HepG2 (cell line): ENCODE measurements around the gene AAMP. TPM values are rescaled to one million over a fixed set of nuclear protein-coding genes. Genes with fewer than 3 reads are reported as not detected.

Experiments used
- ARNT ChIP-seq: fragments of 450-650 bp; IDR thresholded peaks from 2 replicates; pipeline ENCODE4 v1.6.1; 2017
- CENPBD1 ChIP-seq: sonication (generic); formaldehyde crosslinking; IDR thresholded peaks from 2 replicates; pipeline ENCODE4 v1.8.0; 2022; ENCODE audit warnings: missing genetic modification reagents, low read depth, mild to moderate bottlenecking, borderline replicate concordance
- PRMT3 ChIP-seq: sonication (generic); formaldehyde crosslinking; IDR thresholded peaks from 2 replicates; pipeline ENCODE4 v1.8.1; 2022; ENCODE audit warnings: low read depth, mild to moderate bottlenecking, moderate library complexity, missing genetic modification reagents, borderline replicate concordance
- SAFB2 ChIP-seq: sonication (generic); formaldehyde crosslinking; IDR thresholded peaks from 2 replicates; pipeline ENCODE4 v1.5.1; 2020; ENCODE audit warnings: missing genetic modification reagents, low read depth, mild to moderate bottlenecking, borderline replicate concordance
- ZBED4 ChIP-seq: sonication (generic); formaldehyde crosslinking; IDR thresholded peaks from 2 replicates; pipeline ENCODE4 v1.4.0; 2020; ENCODE audit warnings: missing genetic modification reagents, borderline replicate concordance
- ZNF136 ChIP-seq: sonication (generic); formaldehyde crosslinking; IDR thresholded peaks from 2 replicates; pipeline ENCODE4 v1.8.1; 2022; ENCODE audit warnings: low read depth, mild to moderate bottlenecking, moderate library complexity, missing genetic modification reagents
- ZNF354B ChIP-seq: sonication (generic); formaldehyde crosslinking; IDR thresholded peaks from 2 replicates; pipeline ENCODE4 v1.8.0; 2022; ENCODE audit warnings: mild to moderate bottlenecking, missing genetic modification reagents
- ZNF691 ChIP-seq: sonication (generic); formaldehyde crosslinking; IDR thresholded peaks from 2 replicates; pipeline ENCODE4 v1.4.0; 2020; ENCODE audit warnings: missing genetic modification reagents, low read depth, mild to moderate bottlenecking, borderline replicate concordance
- polyA plus RNA-seq, 8 experiments: library from polyadenylated mRNA; depleted of rRNA in 3 of 8; stranded (reverse) in 7 of 8; unstranded in 1 of 8; fragments of >200 nt; fragmentation: Illumina TruSeq in 4 of 8; extraction: Trizol in 4 of 8; gene quantifications; 2 replicates each; pipeline versions ENCODE4 v1.2.1 to v1.2.3, GENCODE V29; 2011 to 2016; ENCODE audit warnings: low read depth in 4 of 8, missing spikeins in 1 of 8, mixed read lengths in 1 of 8; ENCODE audit not compliant: insufficient read depth in 1 of 8
- total RNA-seq, 5 experiments: library from RNA; depleted of rRNA; stranded (reverse); fragments of >200 nt; fragmentation: Illumina TruSeq; extraction: Trizol; gene quantifications; 2 replicates each; pipeline ENCODE4 v1.2.3, GENCODE V29; 2016; ENCODE audit warnings: low read depth in 1 of 5
- TF ChIP-seq, protein P1 (sequence below): sonication (generic); formaldehyde crosslinking; IDR thresholded peaks from 2 replicates; pipeline ENCODE4 v1.9.0; 2021; ENCODE audit warnings: missing genetic modification reagents, borderline replicate concordance
- TF ChIP-seq, protein P2 (sequence below): sonication (generic); formaldehyde crosslinking; IDR thresholded peaks from 2 replicates; pipeline ENCODE4 v1.4.0; 2020; ENCODE audit warnings: missing genetic modification reagents
- TF ChIP-seq, protein P3 (sequence below): IDR thresholded peaks from 2 replicates; pipeline ENCODE4 v1.6.1; 2018; ENCODE audit warnings: missing genetic modification reagents, mild to moderate bottlenecking, missing compliant biosample characterization
- TF ChIP-seq, protein P4 (sequence below): sonication (generic); formaldehyde crosslinking; IDR thresholded peaks from 2 replicates; pipeline ENCODE4 v1.4.0; 2020; ENCODE audit warnings: missing genetic modification reagents, mild to moderate bottlenecking, borderline replicate concordance

Gene AAMP
- total and polyA plus RNA-seq, 2 of the 13 experiments (the other 11 are each of a cell fraction or from before 2014, with no cell fraction given), result 110 to 186 TPM

DNA sequence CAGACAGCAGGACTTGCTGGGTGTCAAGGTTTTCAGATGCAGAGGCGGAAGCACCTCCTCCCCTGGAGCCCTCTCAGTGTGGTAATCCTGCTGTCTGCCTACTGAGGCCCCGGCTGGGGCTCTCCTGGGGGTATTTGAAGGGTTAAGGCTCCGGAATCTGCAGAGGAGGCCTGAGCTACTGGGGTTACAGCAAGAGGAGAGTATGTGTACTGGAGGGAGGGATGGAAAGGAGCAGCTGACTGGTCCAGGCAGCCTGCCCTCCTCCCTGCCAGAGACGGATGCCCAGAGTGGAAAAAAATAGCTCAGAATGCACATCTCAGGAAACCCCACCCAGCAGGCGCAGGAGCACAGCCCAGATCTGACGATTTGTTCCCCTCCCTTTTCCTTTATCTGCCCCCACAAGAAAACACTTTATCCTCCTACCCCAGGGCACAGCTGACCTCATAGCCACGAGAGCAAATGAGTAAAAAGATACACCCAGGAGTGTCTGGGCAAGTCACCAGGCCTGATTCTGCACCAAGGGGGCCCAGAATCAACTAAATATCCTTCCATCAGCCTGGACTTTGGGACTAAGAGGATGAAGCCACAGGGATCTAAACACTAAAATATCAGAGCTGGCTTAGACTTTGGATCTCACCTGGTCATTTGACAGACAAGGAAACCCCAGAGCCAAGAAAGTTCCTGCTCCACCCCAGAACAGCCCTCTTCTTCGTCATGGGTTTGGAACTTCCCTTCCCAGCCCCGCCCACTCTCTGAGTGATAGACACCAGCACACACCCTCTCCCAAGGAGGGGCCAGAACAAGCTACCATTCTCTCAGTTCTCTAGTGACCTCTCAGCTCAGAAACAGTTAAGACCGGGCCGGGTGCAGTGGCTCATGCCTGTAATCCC lies 16.9 kb upstream of the AAMP start (continued):
- TF ChIP-seq, protein P1, sequence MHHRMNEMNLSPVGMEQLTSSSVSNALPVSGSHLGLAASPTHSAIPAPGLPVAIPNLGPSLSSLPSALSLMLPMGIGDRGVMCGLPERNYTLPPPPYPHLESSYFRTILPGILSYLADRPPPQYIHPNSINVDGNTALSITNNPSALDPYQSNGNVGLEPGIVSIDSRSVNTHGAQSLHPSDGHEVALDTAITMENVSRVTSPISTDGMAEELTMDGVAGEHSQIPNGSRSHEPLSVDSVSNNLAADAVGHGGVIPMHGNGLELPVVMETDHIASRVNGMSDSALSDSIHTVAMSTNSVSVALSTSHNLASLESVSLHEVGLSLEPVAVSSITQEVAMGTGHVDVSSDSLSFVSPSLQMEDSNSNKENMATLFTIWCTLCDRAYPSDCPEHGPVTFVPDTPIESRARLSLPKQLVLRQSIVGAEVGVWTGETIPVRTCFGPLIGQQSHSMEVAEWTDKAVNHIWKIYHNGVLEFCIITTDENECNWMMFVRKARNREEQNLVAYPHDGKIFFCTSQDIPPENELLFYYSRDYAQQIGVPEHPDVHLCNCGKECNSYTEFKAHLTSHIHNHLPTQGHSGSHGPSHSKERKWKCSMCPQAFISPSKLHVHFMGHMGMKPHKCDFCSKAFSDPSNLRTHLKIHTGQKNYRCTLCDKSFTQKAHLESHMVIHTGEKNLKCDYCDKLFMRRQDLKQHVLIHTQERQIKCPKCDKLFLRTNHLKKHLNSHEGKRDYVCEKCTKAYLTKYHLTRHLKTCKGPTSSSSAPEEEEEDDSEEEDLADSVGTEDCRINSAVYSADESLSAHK (CRISPR knock-in tag), result no peak
- TF ChIP-seq, protein P2, sequence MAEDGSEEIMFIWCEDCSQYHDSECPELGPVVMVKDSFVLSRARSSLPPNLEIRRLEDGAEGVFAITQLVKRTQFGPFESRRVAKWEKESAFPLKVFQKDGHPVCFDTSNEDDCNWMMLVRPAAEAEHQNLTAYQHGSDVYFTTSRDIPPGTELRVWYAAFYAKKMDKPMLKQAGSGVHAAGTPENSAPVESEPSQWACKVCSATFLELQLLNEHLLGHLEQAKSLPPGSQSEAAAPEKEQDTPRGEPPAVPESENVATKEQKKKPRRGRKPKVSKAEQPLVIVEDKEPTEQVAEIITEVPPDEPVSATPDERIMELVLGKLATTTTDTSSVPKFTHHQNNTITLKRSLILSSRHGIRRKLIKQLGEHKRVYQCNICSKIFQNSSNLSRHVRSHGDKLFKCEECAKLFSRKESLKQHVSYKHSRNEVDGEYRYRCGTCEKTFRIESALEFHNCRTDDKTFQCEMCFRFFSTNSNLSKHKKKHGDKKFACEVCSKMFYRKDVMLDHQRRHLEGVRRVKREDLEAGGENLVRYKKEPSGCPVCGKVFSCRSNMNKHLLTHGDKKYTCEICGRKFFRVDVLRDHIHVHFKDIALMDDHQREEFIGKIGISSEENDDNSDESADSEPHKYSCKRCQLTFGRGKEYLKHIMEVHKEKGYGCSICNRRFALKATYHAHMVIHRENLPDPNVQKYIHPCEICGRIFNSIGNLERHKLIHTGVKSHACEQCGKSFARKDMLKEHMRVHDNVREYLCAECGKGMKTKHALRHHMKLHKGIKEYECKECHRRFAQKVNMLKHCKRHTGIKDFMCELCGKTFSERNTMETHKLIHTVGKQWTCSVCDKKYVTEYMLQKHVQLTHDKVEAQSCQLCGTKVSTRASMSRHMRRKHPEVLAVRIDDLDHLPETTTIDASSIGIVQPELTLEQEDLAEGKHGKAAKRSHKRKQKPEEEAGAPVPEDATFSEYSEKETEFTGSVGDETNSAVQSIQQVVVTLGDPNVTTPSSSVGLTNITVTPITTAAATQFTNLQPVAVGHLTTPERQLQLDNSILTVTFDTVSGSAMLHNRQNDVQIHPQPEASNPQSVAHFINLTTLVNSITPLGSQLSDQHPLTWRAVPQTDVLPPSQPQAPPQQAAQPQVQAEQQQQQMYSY (CRISPR knock-in tag), result no peak
- TF ChIP-seq PRMT3 (CRISPR knock-in tag) (no peak), ZNF691 (CRISPR knock-in tag) (no peak), ARNT (no peak), SAFB2 (CRISPR knock-in tag) (no peak; the same call in 1 of the 2 replicates), CENPBD1 (CRISPR knock-in tag) (no peak), ZNF136 (CRISPR knock-in tag) (0 out of 2 replicates have a peak, but pooled peaks have one; percentile 27), ZBED4 (no peak), ZNF354B (no peak)
- TF ChIP-seq, protein P3, sequence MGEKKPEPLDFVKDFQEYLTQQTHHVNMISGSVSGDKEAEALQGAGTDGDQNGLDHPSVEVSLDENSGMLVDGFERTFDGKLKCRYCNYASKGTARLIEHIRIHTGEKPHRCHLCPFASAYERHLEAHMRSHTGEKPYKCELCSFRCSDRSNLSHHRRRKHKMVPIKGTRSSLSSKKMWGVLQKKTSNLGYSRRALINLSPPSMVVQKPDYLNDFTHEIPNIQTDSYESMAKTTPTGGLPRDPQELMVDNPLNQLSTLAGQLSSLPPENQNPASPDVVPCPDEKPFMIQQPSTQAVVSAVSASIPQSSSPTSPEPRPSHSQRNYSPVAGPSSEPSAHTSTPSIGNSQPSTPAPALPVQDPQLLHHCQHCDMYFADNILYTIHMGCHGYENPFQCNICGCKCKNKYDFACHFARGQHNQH (CRISPR knock-in tag), result no peak
- TF ChIP-seq, protein P4, sequence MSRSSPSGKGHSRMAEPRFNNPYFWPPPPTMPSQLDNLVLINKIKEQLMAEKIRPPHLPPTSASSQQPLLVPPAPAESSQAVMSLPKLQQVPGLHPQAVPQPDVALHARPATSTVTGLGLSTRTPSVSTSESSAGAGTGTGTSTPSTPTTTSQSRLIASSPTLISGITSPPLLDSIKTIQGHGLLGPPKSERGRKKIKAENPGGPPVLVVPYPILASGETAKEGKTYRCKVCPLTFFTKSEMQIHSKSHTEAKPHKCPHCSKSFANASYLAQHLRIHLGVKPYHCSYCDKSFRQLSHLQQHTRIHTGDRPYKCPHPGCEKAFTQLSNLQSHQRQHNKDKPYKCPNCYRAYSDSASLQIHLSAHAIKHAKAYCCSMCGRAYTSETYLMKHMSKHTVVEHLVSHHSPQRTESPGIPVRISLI, result no peak
